GM19099 (cell line): ENCODE results near the gene RPL36.
A peak's percentile ranks its signal among the peaks of the same experiment; 100 is the strongest.

Experiments
- POLR2A ChIP-seq: IDR thresholded peaks from 3 replicates; pipeline ENCODE4 v1.6.1; 2011; ENCODE audit warnings: low read depth; ENCODE audit not compliant: insufficient read length; ENCODE audit errors: extremely low read depth

RPL36 gene

GRCh38 chr19:5707576-5708575, 17.8 kb downstream of the RPL36 start:
- TF ChIP-seq POLR2A = no peak

- TF ChIP-seq POLR2A = no peak
Measured at GRCh38 chr19:5711025-5711424, 20.9 kb downstream of the RPL36 start.

DNA sequence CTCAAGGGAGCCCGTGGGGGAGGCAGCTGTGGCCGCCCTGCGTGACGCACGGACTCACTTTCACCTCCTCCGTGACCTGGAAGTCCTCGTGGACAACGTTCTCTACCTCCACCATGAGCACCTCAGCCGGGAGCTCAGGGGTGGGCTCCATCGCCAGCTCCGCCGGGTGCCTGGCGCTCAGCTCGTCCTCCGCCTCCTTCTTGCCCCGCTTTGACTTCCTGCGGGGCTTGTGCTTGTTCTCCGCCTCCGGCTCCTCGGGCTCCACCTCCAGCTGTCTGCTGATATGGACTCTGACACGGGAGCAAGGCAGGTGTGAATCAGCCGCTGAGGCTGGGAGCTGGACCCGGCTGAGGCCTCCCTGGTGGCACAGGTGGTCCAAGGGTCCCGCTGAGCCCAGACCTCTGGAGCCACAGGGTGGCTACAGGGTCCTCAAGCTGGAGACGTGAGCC, 21.6 kb downstream of the RPL36 start:
- TF ChIP-seq POLR2A = no peak

- TF ChIP-seq POLR2A = no peak
Measured at GRCh38 chr19:5713228-5713627, 23.1 kb downstream of the RPL36 start.

DNA sequence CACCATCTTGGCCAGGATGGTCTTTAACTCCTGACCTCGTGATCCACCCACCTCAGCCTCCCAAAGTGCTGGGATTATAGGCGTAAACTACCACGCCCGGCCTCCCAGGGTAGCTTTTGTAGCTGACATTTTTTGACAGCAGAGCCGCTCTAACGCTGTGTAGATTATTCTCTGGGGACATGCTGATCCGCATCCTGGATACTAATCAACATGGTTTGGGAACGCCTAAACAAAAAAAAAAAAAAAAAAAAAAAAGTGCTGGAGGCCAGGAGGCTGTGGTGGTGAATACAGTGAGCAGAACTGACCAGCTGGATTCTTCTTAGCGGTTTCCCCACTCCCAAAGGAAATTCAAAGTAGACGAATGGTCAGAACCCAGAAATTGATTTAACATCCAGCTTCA, 24.7 kb downstream of the RPL36 start:
- no peak for TF ChIP-seq POLR2A

DNA sequence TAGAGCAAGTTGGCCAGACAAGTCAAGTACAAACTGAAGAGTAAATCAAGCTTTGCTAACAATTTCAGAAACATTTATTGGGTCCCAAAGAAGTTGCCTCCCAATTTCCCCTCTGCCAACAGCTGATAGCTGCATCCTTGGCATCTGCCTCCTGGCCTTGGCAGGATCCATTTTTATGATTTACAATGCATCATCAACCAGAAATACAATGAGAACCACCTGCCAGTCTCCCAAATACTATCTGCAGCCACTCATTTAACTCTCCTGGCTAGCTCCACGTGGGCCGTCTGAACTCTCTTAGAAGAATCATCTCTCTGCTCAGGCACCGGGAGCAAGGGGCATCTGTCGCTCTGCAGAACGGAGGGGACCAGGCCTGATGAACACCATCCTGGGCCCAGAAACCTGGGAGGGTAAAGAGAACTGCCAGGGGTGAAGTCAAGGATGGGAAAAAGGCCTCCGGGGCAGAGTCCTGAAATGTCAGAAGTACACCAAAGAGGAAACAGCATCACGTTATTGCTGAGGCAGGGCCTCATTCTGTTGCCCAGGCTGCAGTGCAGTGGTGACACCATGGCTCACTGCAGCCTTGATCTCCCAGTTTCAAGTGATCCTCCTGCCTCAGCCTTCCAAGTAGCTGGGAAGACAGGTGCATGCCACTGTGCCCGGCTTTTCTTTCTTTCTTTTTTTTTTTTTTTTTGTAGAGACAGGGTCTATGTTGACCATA, 27.3 kb downstream of the RPL36 start:
- no peak for TF ChIP-seq POLR2A

DNA sequence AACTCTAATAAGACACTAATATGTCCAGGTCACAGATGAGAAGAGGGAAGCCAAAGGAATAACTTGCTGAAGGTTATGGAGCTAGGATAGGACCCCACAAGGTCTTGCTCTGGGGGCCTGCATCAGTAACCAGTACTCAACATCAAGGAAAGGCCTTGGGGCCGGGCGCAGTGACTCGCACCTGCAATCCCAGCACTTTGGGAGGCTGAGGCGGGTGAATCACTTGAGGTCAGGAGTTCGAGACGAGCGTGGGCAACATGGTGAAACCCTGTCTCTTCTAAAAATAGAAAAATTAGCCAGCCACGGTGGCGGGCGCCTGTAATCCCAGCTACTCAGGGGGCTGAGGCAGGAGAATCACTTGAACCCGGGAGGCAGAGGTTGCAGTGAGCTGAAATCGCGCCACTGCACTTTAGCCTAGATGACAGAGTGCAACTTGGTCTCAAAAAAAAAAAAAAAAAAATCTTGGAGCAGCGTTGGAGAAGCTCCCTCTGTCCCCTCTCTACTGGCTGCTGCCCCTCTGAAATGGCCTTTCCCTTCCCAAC, 28.0 kb downstream of the RPL36 start:
- no peak for TF ChIP-seq POLR2A

DNA sequence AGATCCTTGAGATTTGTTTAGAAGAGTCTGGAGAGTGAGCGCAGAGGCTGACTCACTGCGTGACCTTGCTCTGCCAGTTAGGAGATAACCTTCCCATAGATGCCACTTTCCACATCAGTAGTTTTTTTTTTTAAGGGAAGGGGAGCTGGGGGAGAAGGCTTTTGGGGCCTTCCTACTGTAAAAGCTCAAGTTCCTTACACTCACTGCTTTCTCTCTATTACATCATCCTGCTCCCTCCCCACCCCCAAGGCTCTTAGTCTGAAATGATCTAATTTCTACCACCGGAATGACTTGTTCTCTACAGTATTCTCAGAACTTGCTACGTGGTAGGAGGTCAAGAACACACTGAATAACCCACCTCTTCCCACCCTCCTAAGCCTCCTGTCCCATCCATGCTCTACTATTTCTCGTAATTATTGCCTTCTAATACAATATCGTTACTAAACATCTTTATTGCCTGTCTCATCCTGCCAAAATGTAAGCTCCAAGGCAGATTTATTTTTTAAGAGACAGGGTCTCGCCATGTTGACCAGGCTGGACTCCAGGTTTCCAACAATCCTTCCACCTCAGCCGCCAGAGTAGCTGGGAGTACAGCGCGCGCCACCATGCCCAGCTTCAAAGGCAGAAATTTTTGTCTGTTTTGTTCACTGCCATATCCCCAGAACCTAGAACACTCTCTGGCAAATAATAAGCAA, 28.6 kb downstream of the RPL36 start:
- no peak for TF ChIP-seq POLR2A

DNA sequence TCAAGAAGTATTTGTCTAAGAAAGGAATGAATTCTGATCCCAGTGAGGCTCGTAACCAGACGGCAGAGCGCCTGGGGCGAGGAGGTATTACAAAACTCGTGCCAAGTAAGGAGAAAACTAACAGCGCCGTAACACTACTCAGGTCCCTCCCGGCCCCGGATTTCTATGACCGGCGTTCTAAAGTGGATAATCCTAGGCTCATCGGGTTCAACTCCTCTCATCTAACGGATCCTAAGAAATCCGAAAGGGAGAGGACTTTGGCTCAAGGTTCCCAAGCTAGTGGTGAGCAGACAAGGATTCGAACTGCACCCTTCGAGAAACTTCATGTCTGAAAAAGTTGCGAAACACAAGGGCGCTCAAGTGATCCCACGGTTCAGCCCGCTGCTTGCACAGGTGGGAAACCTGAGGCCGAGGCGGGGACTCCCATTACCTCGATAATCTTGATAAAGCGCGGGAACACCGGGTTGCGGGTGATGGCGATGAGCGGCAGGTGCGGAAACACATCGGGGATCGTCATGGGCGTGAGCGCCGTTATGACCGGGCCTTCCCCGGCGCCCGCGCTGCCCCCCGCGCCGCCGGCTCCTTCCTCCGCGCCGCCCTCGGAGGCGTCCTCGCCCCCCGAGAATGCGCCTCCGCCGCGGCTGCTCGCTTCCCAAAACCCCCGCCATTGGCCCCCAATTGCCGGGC, 29.3 kb downstream of the RPL36 start:
- no peak for TF ChIP-seq POLR2A

- TF ChIP-seq POLR2A = peak; percentile 91
Measured at GRCh38 chr19:5719961-5720790, 30.1 kb downstream of the RPL36 start, which contains the start of the genes CATSPERD and LONP1. CATSPERD (plus strand) TSS chr19:5720637; CDS start chr19:5720738, 101 bp downstream. LONP1 (minus strand) TSS chr19:5720146; CDS start chr19:5720132, 14 bp downstream.

DNA sequence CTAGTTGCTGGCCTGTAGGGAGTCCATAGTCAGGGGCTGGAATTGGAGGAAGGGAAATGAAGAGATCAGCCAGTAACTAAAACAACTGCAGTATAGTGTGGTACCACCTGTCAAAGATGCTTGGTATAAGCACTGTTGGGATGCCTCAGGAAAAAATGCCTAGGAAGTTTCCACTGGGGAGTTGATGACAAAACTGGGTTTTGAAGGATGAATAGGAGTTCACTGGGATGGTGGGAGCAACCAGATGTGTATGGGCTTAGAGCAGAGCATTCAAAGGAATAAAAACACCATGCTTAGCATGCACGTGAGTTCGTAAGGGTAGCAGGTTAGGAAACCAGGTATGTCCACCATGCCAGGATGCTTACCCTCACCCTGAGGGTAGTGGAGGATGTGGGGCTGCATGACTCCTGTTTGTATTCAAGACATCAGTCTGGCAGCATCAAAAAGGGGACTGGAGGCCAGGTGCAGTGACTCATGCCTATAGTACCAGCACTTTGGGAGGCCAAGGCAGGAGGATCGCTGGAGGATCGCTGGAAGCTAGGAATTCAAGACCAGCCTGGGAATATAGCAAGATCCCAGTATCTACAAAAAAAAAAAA, 37.5 kb downstream of the RPL36 start:
- TF ChIP-seq POLR2A = no peak

DNA sequence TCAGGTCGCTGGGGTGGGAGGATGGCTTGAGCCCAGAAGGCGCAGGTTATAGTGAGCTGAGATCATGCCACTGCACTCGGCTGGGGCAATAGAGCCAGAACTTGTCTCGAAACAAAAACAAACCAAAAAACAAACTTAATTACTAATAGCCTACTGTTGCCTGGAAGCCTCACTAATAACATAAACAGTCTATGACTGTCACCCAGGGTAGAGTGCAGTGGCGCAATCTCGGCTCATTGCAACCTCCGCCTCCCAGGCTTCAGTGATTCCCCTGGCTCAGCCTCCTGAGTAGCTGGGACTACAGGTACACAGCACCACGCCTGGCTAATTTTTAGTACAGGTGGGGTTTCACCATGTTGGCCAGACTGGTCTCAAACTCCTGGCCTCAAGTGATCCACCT, 48.3 kb downstream of the RPL36 start:
- no peak for TF ChIP-seq POLR2A
